ENCODE measurements around the gene LCN1.

Gene LCN1

GRCh38 chr9:135570456-135570855 lies 49.2 kb downstream of the LCN1 start:
- no peak for DNase-seq (ENCODE audit: low spot score)

DNA sequence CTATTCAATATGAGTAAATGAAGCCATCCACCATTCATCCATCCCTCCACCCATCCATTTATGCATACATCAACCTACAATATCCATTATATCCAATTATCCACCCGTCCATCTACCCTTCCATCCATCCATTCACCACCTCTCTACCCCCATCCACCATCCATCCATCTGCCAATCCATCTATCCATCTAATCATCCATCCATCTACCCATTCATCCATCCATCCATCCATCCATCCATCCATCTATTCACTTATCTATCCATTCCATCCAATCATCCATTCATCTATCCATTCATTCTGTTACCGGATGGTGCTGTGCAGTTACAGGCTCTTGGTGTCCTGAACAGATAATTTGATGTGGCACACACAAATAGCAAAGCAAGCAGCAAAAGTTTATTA lies 51.0 kb downstream of the LCN1 start:
- DNase-seq (ENCODE audit: low spot score): no peak

GRCh38 chr9:135573124-135573523 lies 51.9 kb downstream of the LCN1 start:
- no peak for DNase-seq (ENCODE audit: low spot score)

DNA sequence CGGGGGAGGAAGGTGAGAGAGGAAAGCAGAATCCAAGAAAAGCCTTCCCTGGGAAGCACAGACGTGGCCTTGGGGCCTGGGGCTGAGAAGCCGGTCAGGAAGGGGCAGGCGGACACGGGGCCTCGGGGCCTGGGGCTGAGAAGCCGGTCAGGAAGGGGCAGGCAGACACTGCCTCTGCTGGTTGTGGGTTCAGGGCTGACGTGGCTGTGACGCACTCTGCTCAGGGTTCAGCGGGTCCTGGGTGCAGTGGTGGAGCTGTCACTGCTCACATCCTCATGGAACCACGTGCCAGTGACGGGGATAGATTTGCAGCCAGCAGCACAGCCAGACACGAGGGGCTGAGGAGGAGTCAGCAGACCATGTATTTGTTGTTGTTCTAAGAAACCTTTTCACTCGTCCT lies 53.1 kb downstream of the LCN1 start:
- no peak for DNase-seq (ENCODE audit: low spot score)

- no peak for DNase-seq (ENCODE audit: low spot score)
Measured at GRCh38 chr9:135574943-135575342, 53.7 kb downstream of the LCN1 start.
